ENCODE measurements around the gene SERINC2. TPM values are rescaled to one million over a fixed set of nuclear protein-coding genes. Genes with fewer than 3 reads are reported as not detected.
"Not testable (repeated sequence)": the region's sequence is repeated elsewhere in the genome, so short reads cannot be mapped to it uniquely, and the experiment has no call there.

The SERINC2 gene
- total and polyA plus RNA-seq, 9 of the 15 experiments (the other 6 are each of a cell fraction or from before 2014, with no cell fraction given): 0.07 to 1.2 (median 0.70) TPM; not detected in 2

DNA sequence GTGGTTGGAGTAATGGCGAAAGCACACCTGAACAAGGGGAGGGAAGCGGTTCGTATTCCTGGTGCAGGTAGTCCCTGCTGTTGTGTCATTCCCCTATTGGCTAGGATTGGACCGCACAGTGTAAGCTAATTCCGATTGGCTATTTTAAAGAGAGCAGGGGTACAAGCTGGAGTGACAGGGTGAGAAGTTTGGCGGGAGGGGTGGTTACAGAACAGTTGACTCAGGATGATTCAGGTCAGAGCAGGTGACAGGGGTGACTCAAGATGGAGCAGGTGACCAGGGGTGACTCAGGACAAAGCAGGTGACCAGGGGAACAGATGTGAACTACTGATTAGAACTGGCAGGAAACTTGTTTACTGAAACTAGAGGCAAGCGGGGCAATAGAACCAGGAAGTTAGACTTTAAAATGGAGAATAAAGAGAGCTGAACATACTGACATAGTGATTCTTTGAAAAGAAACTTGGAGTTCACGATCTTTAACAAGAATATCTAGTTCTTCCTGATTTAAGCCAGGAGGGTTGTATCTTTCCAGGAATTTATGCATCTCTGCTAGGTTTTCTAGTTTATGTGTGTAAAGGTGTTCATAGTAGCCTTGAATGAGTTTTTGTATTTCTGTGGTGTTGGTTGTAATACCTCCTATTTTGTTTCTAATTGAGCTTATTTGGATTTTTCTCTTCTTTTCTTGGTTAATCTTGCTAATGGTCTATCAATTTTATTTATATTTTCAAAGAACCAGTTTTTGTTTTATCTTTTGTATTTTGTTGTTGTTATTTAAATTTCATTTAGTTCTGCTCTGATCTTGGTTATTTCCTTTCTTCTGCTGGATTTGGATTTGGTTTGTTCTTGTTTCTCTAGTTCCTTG is 58.7 kb downstream of the SERINC2 start (continued):
- TF ChIP-seq, protein P1, sequence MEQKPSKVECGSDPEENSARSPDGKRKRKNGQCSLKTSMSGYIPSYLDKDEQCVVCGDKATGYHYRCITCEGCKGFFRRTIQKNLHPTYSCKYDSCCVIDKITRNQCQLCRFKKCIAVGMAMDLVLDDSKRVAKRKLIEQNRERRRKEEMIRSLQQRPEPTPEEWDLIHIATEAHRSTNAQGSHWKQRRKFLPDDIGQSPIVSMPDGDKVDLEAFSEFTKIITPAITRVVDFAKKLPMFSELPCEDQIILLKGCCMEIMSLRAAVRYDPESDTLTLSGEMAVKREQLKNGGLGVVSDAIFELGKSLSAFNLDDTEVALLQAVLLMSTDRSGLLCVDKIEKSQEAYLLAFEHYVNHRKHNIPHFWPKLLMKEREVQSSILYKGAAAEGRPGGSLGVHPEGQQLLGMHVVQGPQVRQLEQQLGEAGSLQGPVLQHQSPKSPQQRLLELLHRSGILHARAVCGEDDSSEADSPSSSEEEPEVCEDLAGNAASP (IDR thresholded peaks at IDR 0.05): peak; percentile 53; the same call in 1 of the 2 replicates
- peak; percentile 90 for TF ChIP-seq CTBP1 (IDR thresholded peaks at IDR 0.05; ENCODE audit: borderline replicate concordance)
- peak; percentile 98 for TF ChIP-seq TAF9B (IDR thresholded peaks at IDR 0.05; ENCODE audit: partially characterized antibody)
- TF ChIP-seq MITF (IDR thresholded peaks at IDR 0.05): peak; percentile 98
- TF ChIP-seq, protein P2, sequence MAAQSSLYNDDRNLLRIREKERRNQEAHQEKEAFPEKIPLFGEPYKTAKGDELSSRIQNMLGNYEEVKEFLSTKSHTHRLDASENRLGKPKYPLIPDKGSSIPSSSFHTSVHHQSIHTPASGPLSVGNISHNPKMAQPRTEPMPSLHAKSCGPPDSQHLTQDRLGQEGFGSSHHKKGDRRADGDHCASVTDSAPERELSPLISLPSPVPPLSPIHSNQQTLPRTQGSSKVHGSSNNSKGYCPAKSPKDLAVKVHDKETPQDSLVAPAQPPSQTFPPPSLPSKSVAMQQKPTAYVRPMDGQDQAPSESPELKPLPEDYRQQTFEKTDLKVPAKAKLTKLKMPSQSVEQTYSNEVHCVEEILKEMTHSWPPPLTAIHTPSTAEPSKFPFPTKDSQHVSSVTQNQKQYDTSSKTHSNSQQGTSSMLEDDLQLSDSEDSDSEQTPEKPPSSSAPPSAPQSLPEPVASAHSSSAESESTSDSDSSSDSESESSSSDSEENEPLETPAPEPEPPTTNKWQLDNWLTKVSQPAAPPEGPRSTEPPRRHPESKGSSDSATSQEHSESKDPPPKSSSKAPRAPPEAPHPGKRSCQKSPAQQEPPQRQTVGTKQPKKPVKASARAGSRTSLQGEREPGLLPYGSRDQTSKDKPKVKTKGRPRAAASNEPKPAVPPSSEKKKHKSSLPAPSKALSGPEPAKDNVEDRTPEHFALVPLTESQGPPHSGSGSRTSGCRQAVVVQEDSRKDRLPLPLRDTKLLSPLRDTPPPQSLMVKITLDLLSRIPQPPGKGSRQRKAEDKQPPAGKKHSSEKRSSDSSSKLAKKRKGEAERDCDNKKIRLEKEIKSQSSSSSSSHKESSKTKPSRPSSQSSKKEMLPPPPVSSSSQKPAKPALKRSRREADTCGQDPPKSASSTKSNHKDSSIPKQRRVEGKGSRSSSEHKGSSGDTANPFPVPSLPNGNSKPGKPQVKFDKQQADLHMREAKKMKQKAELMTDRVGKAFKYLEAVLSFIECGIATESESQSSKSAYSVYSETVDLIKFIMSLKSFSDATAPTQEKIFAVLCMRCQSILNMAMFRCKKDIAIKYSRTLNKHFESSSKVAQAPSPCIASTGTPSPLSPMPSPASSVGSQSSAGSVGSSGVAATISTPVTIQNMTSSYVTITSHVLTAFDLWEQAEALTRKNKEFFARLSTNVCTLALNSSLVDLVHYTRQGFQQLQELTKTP (IDR thresholded peaks at IDR 0.05; ENCODE audit: low read depth in 1 of 2, partially characterized antibody in 2 of 2): peak in 1 of 2 experiments; percentile 94
- peak; percentile 30; the same call in 1 of the 2 replicates for TF ChIP-seq CXXC5 (CRISPR knock-in tag; IDR thresholded peaks at IDR 0.05)
- 0 out of 2 replicates have a peak, but pooled peaks have one; percentile 17 for TF ChIP-seq CREM (IDR thresholded peaks at IDR 0.05; ENCODE audit: low read depth)
- TF ChIP-seq FOXM1 (IDR thresholded peaks at IDR 0.05; ENCODE audit: low read depth): peak; percentile 88
- not testable (repeated sequence) for TF ChIP-seq FOXM1 (CRISPR knock-in tag; IDR thresholded peaks at IDR 0.05; ENCODE audit: low read depth); MYC (CRISPR knock-in tag; IDR thresholded peaks at IDR 0.05; ENCODE audit: borderline replicate concordance, low read depth)
- TF ChIP-seq MAX (CRISPR knock-in tag; IDR thresholded peaks at IDR 0.05): peak; percentile 29; the same call in 1 of the 2 replicates
- TF ChIP-seq E2F6 (IDR thresholded peaks at IDR 0.05; ENCODE audit: borderline replicate concordance in 1 of 2, extremely low read depth in 1 of 2, insufficient read depth in 1 of 2, insufficient read length in 1 of 2, low read depth in 1 of 2, low read length in 1 of 2, poor library complexity in 1 of 2, severe bottlenecking in 1 of 2): peak in 1 of 2 experiments; percentile 13
- TF ChIP-seq SMARCC2 (IDR thresholded peaks at IDR 0.05; ENCODE audit: low read depth): peak; percentile 73; the same call in 1 of the 2 replicates
- peak; percentile 87 for TF ChIP-seq ZNF316 (IDR thresholded peaks at IDR 0.05)
- peak; percentile 66 for TF ChIP-seq ATF7 (IDR thresholded peaks at IDR 0.05)
- TF ChIP-seq BACH1 (tag; IDR thresholded peaks at IDR 0.05): peak; percentile 75; the same call in 1 of the 2 replicates
- peak; percentile 47; the same call in 1 of the 2 replicates for TF ChIP-seq MYC (IDR thresholded peaks at IDR 0.05; ENCODE audit: low read depth, low read length)
- 0 out of 2 replicates have a peak, but pooled peaks have one; percentile 27 for TF ChIP-seq SMARCA5 (IDR thresholded peaks at IDR 0.05)
- TF ChIP-seq SMARCA4 (IDR thresholded peaks at IDR 0.05): peak; percentile 73; the same call in 1 of the 2 replicates

All from K562 (cell line).